Hematopoietic multipotent progenitor cell treated with erythropoietin and hydrocortisone succinate and interleukin-3 and kit ligand, for 17 days (in vitro differentiated cells): Measurements from ENCODE around the gene NUCB1.

Experiments
- DNase-seq: peaks from one replicate; pipeline ENCODE4 v3.0.0-alpha.2; 2015; ENCODE audit warnings: low spot score

NUCB1 gene

DNA sequence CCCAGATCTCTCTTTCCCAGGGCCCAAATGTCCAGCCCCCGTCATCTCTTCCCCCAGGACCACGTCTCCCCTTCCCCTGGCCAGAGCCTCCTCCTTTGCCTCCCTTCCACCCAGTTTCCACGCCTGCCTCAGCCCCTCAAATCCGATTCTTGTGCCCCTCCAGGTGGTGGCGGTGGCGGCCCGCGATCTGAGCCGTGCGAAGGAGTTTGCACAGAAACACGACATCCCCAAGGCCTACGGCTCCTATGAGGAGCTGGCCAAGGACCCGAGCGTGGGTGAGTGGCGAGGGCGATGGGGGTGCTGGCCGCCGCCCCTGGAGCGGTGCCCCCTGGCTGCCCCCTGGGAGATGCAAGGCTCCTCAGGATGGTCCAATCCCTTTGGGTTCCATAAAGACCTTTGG, 34.7 kb downstream of the NUCB1 start:
- peak; percentile 18 for DNase-seq

DNA sequence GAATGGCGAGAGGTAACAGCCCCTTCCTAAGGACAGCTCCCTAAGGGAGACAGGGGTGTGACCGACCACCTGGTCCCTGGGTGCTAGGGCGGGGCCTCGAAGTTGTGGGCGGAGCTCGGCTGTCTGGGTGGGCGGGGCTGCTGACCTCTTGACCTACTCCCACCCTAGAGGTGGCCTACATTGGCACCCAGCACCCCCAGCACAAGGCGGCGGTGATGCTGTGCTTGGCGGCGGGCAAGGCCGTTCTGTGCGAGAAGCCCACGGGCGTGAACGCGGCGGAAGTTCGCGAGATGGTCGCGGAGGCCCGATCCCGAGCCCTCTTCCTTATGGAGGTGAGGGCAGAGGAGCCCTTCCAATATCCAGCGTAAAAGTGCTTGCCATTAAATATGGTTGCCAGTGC, 35.8 kb downstream of the NUCB1 start:
- no peak for DNase-seq

- DNase-seq, result no peak
Observed at GRCh38 chr19:48938256-48938655, 38.1 kb downstream of the NUCB1 start.

- no peak for DNase-seq
Observed at GRCh38 chr19:48940902-48941301, 40.8 kb downstream of the NUCB1 start.

DNA sequence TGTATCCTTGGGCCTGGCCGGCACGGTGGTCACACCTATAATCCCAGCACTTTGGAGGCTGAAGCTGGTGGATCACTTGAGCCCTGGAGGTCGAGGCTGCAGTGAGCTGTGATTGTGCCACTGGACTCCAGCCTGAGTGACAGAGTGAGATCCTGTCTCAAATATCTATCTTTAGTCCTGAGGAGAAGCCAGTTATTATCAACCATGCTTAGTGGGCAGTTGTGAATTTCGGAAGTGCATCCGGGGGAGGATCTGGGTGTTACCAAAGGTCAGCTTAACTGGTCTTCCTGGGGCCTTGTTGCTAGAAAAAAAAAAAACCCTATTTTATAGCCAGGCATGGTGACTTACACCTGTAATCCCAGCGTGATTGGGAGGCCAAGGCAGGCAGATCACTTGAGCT, 43.0 kb downstream of the NUCB1 start:
- no peak for DNase-seq

- no peak for DNase-seq
Observed at GRCh38 chr19:48945415-48945814, 45.3 kb downstream of the NUCB1 start.

GRCh38 chr19:48945817-48946216, 45.7 kb downstream of the NUCB1 start:
- DNase-seq, result no peak

DNA sequence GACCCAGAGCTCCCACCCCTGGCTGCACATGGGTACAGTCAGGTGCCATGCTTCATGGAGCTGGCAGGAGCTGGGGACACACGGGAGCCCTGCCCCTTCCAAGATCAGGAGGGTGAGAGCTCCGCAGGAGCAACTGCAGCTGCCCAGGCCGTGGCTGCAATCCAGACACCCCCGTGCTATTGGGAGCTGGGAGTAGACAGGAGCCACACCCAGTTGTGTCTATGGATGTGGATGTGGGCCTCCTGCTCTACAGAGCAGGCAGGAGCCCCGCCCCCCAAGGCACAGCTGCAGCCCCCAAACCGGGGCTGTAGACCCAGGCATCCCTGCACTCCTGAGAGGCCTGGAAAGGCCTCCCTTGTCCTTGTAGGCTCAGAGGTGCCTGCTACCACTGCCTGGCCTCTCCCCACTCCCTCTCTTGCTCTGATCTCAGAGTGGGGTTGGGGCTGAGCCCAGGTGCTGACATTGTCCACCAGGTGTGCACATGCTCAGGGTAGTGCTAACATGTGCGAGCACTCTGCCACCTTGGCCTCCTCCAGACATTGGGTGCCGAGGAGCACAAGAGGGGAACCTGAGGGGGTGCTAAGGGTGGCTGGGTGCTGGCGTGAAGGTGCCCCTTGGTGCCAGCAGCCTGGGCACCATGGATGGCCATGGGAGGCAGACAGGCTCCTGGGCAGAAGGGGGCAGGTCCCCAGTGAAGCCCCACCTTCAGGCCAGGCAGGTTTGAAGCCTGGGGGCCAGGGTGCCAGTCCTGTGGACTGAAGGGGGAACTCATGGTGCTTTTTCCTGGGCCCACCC, 46.5 kb downstream of the NUCB1 start:
- DNase-seq, result no peak

GRCh38 chr19:48947258-48947542, 47.1 kb downstream of the NUCB1 start:
- DNase-seq, result no peak

DNA sequence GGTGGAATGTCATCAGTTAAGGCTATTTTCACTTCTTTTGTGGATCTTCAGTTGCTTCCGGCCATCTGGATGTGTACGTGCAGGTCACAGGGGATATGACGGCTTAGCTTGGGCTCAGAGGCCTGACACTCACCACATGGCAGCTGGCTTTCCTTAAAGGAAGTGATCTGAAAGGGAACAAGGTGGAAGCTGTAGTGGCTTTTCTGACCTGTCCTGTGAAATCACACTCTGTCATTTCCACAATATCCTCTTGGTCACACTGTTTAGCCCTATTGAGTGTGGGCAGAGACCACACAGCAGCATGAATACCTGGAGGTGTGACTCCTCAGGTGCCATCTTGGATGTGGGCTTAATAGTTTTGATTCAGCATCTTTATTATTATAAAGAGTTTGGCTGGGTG, 50.0 kb downstream of the NUCB1 start:
- no peak for DNase-seq

DNA sequence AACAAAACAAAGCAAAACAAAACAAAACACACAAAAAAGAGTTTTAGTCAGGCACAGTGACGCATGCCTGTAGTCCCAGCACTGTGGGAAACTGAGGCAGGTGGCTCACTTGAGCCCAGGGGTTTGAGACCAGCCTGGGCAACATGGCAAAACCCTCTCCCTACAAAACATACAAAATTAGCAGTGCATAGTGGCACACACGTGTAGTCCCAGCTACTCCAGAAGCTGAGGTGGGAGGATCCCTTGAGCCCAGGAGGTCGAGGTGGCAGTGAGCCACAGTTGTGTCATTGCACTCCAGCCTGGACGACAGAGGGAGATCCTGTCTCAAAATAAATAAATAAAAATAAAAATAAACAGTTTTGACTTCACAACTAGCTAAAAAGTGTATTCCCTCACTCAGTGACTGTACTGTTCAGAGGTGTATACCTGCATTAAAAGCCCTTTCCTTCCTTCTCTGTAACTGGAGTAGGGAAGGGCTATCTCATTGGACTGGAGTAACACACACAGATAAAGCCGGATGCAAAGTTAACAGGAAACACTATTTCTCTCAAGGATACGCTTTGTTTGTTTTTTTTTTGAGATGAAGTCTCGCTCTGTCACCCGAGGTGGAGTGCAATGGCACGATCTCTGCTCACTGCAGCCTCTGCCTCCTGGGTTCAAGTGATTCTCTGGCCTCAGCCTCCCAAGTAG, 50.9 kb downstream of the NUCB1 start:
- DNase-seq, result no peak

GRCh38 chr19:48953141-48953540, 53.0 kb downstream of the NUCB1 start:
- no peak for DNase-seq

DNA sequence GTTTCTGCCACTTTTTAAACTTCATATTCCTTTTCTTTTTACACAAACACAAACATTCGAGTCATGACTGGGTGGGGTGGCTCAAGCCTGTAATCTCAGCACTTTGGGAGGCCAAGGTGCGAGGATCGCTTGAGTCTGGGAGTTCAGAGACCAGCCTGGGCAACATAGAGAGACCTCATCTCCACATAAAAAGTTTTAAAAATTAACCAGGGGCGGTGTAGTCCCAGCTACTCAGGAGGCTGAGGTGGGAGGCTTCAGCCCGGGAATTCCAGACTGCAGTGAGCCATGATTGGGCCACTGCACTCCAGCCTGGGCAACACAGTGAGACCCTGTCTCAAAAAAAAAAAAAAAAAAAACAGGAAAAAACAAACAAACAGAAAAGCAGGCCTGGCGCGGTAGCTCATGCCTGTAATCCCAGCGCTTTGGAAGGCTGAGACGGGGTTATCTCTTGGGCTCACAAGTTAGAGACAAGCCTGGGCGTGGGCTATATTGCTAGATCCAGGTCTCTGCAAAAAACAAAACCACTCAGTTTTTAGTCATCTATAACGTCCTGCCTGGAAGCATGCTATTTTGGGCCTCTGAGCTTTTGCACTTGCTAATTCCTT, 54.0 kb downstream of the NUCB1 start:
- peak; percentile 72 for DNase-seq

DNA sequence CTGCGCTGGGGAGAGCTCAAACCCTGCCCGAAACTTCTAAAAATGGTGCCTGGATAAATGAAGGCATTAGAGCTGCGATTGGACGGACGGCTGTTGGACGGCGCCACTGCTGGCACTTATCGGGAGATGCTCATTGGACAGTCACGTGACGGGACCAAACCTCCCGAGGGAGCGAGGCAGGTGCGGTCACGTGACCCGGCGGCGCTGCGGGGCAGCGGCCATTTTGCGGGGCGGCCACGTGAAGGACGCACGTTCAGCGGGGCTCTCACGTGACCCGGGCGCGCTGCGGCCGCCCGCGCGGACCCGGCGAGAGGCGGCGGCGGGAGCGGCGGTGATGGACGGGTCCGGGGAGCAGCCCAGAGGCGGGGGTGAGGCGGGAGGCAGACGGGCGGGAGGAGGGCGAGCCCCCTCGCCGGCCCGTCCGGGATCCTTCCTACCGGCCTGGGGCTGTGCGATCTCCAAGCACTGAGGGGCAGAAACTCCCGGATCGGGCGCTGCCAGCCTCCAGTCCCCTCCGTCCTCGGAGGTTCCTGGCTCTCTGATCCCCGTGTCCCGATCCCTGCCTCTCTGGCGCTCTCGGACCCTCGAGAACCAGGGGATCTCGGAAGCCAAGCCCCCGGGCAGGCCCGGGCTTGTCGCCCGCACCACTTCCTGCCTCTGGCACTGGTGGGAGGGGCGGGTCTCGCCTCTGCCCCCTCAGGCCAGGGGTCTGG, 54.6 kb downstream of the NUCB1 start, which contains the start of gene BAX:
TSS of gene BAX (plus strand) at position 281 of the 713 bp plus-strand sequence. CDS start at position 335, 54 bp downstream.
- DNase-seq, result peak; percentile 99

DNA sequence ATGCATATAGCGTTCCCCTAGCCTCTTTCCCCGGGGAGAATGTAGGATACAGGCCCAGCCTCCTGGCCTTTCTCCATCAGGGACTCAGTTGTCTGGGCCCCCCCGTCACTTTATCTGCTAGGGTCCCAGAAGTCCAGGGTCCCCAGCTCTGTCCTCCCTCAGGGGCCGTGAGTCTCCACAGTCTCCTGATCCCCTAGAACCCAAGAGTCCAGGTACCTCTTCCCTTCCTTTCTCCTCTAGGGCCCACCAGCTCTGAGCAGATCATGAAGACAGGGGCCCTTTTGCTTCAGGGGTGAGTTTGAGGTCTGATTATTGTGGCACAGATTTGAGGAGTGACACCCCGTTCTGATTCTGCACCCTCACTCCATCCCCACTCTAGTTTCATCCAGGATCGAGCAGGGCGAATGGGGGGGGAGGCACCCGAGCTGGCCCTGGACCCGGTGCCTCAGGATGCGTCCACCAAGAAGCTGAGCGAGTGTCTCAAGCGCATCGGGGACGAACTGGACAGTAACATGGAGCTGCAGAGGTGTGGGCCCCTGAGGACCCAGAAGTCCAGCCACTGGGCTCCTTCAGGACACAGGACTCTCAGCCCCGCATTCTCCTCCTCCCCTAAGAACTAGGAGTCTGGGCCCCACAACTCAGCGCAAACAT, 55.3 kb downstream of the NUCB1 start:
- DNase-seq, result no peak

GRCh38 chr19:48958006-48958405, 57.9 kb downstream of the NUCB1 start:
- no peak for DNase-seq

DNA sequence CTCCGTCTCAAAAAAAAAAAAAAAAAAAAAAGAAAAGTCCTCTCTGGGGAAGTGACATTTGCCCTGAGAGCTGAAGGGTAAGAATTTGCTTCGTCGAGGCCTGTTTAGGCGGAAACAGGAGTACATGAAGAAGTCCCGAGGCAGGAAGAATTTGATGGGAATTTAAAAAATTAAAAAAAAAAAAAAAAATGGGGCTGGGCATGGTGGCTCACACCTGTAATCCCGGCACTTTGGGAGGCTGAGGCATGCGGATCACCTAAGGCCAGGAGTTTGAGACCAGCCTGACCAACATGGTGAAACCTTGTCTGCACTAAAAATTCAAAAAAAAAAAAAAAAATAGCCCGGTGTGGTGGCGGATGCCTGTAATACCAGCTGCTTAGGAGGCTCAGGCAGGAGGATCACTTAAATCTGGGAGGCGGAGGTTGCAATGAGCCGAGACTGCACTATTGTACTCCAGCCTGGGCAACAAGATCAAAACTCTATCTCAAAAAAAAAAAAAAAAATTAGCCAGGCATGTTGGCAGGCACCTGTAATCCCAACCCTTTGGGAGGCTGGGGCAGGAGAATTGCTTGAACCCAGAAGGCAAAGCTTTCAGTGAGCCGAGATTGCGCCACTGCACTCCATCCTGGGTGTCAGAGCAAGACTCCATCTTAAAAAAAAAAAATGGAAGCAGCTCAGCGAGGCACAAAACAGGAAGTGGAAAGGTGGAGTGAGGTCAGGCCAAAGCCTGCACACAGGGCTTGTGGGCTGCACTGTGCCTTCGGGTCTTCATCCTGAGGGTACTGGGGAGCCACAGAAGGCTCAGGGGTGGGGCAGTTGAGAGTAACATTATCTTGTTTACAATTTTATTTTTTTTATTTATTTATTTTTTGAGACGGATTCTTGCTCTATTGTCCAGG, 59.5 kb downstream of the NUCB1 start:
- DNase-seq, result no peak

DNA sequence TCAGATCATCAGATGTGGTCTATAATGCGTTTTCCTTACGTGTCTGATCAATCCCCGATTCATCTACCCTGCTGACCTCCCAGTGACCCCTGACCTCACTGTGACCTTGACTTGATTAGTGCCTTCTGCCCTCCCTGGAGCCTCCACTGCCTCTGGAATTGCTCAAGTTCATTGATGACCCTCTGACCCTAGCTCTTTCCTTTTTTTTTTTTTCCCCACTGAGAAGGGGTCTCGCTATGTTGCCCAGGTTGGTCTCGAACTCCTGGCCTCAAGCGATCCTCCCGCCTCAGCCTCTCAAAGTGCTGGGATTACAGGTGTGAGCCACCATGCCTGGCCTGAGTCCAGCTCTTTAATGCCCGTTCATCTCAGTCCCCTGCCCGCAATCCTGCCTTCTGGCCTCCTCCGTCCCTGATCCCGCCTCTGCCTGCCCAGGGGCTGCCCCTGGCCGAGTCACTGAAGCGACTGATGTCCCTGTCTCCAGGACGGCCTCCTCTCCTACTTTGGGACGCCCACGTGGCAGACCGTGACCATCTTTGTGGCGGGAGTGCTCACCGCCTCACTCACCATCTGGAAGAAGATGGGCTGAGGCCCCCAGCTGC, 61.0 kb downstream of the NUCB1 start:
- DNase-seq, result no peak

DNA sequence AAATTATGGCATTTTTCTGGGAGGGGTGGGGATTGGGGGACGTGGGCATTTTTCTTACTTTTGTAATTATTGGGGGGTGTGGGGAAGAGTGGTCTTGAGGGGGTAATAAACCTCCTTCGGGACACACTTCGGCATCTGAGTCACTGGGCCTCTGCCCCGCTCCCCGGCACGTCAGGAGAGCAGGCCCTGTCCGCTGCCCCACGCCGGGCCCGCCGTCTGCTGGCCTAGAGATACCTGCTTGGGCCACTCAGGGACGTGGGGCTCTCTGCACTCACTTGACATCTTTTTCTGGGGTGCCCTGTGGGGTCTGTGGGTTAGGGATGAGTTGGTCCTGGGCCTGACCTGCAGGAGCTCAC, 61.5 kb downstream of the NUCB1 start:
- DNase-seq, result no peak

DNA sequence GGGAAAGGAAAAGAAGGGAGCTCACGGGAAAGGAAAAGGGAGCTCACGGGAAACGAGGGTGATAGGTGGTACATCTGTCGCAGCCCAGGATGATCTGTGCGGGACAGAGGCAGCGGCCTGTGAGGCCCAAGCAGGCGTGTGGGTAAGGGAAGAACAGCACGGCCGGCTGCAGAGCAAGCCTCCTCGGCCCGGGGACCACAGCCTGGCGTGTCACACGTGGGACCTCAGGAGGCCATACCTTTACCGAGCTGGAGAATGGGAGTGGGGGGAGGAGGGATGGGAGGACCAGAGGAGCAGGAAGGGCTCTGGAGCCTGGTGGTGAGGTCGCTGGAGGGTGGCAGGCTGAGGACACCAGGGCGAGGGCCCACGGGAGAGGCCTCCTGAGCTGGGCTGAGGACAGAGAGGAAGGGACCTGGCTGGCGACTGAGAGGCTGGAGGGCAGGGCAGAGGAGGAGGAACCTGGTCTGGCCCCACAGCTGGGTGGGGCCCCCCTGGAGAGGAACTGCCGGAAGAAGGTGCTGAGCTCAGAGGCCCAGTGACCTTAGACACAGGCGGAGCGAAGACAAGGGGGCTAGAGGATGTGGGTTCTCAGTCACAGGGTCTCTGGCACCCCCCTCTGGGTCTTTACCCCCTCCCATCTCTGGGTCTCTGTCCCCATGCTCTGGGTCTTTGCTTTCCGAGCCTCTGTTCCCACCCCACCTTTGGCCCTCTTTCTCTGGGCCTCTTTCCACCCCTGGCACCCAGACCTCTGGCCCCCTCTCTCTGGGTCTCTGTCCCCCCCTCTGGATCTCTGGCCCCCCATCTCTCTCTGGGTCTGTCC, 62.1 kb downstream of the NUCB1 start:
- peak; percentile 90 for DNase-seq
